ENCODE data around the gene MAPKBP1.
"Not testable (repeated sequence)": the region's sequence is repeated elsewhere in the genome, so short reads cannot be mapped to it uniquely, and the experiment has no call there.

MAPKBP1 gene

DNA sequence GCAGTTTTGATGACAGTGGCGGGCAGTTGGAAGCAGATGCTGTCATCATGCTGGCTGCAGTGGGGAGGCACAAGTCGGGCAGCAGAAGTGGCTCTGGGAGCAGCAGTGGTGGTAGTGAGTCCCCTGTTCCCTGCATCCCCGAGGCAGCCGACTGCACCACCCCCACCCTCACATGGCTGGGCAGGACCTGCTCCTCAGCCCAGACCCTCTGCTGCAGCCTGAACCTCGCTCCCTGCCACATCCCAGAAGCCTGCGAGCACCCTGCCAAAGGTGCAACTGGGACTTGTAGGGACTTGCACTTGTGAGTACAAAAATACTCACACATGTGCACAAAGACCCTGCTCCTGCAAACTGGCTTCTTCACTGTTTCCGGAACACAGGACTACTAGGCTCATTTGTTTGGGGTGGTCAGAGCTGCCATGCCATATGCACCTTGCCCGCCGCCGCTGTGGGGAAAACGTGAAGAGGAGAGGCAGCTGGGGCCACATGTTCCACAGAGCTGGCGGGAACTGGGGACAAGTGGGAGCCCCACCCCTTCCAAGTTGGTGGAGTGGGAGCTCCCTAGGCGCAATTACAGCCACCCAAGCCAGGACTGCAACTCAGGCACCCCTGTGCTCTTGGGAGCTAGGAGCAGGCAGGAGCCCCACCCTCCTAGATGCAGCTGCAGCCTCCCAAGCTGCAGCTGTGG, 55.8 kb downstream of the MAPKBP1 start:
- no peak for DNase-seq

DNA sequence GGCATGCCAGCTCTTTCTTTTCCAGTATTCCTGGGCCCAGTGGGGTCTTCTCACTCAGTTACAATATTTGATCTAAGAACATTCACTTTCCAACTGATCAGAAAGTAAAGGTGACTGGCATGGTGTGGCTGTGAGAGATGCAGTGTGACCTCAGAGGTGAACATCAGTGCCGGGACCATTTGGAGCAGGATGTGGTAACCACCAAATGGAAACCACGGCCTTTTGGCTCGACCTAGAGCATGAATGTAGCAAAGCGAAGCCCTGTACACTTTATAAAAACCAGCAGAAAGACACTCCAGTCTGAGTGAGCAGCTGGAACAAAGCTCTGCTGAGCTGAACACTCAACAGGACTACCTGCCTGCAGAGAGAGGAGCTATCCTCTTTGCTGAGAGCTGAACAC, 57.0 kb downstream of the MAPKBP1 start:
- DNase-seq: not testable (repeated sequence)

DNA sequence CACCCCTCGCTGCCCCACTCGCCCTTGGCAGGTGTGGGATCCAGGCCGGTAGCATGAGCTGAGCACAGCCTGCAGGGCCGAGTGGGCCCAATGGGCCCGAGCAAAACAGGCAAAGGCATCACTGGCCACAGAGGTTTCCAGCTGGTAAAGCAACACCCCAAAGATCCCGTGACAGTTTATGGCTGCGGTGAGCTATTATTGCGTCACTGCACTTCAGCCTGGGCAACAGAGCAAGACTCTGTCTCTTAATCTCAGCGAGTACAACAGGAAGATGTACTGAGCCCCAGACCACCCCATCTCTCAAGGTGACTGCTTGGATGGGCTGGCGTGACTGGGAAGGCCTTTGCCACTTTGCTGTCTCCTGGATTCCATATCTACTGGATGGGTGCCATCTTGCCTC, 57.9 kb downstream of the MAPKBP1 start:
- DNase-seq: no peak

DNA sequence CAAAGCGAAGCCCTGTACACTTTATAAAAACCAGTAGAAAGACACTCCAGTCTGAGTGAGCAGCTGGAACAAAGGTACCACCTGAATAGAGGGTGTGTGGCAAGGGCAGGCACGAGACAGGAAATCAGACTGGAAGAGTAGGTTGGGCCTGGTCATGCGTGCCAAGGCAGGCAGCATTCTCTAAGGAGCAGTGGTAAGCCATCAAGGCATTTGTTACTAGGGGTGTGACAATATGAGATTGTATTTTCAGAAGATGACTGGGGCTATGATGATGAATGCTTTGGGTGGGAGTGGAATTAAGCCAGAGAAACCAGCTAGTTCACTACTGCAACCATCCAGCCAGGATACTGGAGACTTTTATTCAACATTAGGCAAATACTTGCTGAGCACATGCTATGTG, 58.6 kb downstream of the MAPKBP1 start:
- DNase-seq: no peak

DNA sequence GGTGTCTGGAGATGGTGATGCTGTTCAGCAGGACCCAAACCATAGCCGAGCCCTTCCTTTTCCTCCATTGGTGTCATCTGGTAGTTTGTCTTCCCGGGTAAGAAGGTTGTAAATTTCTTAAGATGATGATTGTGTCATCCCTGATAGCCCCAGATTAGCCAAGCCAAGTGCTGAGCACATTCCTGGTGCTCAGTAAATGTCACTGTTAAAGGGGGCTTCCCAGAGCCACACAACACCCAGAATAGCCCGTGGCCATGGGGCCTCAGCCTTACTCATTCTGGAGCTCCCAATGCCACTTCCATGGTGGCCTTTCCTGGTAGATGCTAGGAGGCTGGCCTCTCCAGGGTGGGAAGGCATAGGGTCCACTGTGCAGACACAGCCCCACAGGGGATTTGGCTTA, 59.8 kb downstream of the MAPKBP1 start:
- no peak for DNase-seq

DNA sequence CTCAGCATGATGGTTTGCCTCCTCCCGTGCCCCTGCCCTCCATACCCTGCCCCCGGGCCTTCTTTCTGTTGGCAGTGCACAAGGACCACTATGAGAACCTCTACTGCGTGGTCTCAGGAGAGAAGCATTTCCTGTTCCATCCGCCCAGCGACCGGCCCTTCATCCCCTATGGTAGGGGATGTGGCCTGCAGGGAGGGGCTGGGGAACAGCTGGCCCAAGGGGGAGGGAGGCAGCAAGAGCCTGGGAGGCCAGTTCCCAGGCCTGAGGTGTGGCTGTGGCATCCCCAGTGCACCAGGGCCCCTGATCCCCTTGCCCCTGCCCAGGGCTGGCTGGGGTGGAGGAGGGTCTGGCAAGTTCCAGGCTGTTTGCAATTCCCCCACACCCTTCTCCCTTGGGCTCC, 61.8 kb downstream of the MAPKBP1 start:
- DNase-seq: no peak

DNA sequence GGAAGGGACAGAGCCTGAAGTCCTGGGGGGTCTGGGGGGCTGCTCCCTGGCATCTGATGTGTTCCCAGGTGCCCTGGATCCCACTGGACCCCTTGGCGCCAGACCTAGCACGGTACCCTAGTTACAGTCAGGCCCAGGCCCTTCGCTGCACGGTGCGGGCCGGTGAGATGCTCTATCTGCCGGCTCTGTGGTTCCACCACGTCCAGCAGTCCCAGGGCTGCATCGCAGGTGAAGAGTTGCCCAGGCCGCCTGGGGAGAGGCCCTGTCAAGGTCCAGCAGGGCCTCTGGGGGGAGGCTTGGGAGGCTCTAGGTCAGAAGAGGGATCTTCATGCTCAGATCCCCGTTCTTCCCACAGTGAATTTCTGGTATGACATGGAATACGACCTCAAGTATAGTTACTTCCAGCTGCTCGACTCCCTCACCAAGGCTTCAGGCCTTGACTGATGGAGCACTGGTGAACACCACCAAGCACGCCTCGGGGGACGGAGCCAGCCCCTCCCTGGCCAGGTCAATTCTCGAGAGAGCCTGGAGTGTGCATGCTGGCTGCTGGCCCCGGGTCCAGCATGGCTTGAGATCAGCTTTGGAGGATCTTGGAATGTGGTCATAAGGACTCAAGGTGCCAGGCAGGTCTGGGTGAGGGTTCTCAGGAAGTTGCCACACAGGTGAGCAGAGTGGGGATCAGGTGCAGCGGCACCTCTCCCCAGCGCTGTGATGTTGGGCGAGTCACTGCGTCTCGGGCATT, 62.6 kb downstream of the MAPKBP1 start:
- DNase-seq: no peak

DNA sequence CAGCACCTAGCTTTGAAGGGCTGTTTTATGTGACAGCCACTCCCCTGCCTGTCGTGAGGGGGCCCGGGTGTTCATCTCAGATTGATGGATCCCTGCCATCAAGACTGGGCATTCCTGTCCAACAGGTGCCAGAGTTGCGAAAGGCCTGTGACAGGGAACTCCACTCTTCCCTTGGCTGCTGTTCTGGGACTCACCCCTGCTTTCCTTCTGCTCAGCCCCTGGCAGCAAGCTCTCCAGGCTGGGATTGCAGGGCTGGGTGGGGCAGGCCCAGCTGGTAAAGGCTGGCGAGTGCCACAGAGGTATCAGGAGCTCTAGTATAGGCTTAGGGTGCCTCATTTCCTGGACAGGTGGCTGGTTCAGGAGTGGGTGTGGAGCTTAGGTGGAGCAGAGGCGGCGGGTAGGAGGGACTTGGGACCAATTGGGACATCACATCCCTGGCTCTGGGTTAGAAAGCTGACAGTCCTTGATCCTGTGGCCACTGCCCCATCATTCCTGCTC, 64.2 kb downstream of the MAPKBP1 start, which contains the start of gene PLA2G4B:
TSS of gene PLA2G4B (plus strand) at position 448 of the 498 bp plus-strand sequence. CDS start 67 bp downstream, outside the sequence.
- DNase-seq: no peak

DNA sequence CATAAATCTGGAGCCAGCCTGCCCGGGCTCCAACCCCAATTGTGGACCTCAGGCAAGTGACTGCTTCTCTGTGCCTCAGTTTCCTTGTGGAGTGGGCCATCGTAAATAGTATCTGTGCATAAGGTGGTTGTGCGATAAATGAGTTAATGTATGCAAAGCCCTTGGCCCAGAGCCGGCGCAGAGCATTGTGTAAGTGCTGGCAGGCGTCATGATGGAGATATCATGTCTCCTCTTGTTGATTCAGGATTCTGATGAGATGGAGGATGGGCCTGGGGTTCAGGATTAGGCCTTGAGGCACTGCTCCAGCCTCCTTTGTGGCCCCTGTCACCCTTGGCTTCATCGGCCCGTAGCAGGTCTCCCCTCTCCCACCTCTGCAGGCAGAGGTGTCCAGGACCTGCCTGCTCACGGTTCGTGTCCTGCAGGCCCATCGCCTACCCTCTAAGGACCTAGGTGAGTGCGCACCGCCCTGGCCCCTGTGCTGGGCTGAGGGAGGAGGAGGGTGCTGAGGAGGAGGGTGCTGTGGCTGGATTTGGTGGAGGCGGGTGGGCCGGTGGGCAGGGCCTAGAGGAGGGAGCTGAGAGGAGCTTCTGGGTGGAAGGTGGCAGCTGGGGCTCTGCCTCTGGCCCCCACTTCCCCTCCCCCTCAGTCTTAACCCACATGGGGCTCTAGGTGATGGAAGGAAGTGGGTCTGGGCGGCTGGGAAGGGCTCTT, 65.7 kb downstream of the MAPKBP1 start:
- no peak for DNase-seq

DNA sequence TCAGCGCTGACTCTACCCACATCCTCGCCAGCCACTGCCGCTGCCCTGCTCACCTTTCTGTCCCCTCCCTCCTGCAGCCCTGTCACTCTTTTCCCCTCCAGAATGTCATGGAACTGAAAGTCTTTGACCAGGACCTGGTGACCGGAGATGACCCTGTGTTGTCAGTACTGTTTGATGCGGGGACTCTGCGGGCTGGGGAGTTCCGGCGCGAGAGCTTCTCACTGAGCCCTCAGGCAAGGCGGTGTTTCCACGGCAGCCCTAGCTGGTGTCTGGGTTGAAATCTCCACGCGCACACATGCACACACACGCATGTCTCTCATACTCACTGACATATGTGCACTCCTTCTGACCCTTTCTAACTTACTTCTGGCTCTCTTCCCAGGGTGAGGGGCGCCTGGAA, 66.4 kb downstream of the MAPKBP1 start:
- DNase-seq: no peak

DNA sequence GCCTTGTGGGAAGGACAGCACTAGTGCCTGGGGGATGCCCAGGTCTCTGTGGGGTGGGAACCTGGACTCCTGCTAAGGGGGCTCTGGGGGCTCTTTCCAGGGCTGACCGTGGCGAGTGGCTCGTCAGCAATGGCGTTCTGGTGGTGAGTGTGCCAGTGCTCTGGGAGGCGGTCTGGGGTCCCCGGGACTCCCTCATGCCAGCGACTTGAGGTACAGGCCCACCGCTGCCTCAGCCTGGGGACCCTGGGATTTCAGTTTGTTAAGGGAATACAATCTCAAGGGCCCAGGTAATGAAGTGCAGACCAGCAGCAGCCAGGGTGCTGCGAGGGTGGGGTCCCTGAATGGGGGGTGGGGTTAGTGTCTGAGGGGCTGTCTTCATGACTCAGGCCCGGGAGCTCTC, 66.8 kb downstream of the MAPKBP1 start:
- DNase-seq: no peak

DNA sequence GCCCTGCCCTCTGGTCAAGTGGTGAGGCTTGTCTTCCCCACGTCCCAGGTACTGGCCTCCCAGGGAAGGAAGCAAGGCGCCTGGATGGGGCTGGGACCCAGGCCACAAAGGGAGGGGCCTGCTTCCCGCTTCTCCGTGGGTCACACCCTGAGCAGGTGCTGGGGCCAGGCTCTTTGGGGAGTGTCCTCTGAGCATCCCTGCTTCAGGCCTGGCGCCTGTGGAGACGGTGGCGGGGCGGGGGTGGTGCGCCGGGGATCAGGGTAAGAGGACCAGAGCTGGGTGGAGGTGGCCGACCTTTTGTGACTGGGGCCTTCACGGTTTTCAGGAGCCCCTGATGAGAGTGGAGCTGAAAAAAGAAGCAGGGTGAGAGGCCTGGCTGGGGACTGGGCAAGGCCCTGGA, 67.9 kb downstream of the MAPKBP1 start:
- DNase-seq: no peak

DNA sequence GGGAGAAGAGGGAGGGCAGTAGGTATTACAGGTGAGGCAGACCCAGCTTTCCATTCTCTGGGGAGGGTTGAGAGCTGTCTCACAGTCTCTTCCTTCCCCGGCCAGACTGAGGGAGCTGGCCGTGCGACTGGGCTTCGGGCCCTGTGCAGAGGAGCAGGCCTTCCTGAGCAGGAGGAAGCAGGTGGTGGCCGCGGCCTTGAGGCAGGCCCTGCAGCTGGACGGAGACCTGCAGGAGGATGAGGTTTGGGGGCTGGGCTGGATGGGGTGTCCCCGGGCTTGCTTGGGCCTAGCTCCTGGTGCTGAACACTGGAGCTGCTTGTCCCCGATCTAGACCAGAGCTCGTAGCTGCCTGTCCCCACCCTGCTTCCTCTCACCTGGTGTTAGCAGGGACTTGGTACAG, 69.3 kb downstream of the MAPKBP1 start:
- DNase-seq: no peak

DNA sequence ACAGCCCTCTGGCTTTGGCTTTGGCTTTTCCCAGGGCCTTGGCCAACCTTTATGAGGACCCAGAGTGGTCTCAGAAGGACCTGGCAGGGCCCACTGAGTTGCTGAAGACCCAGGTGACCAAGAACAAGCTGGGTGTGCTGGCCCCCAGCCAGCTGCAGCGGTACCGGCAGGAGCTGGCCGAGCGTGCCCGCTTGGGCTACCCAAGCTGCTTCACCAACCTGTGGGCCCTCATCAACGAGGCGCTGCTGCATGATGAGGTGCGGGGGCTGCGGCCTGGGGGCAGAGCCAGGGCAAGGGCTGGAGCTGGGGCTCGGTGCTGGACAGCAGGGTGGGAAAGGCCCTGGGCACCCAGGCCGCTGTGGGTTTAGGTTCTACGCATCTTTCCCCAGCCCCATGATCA, 70.5 kb downstream of the MAPKBP1 start:
- DNase-seq: no peak

DNA sequence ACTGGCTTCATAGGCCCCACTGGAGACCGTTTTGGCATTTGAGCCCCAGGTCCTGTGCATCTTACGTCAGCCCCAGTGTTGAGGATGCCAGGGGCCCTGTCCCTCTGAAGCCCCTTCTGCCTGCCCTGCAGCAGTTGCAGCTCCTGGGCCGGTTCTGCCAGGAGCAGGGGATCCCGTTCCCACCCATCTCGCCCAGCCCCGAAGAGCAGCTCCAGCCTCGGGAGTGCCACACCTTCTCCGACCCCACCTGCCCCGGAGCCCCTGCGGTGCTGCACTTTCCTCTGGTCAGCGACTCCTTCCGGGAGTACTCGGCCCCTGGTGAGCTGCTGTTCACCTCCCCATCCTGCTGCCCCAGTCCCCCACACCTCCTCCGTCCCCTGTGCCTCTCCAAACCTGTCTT, 72.9 kb downstream of the MAPKBP1 start:
- no peak for DNase-seq

DNA sequence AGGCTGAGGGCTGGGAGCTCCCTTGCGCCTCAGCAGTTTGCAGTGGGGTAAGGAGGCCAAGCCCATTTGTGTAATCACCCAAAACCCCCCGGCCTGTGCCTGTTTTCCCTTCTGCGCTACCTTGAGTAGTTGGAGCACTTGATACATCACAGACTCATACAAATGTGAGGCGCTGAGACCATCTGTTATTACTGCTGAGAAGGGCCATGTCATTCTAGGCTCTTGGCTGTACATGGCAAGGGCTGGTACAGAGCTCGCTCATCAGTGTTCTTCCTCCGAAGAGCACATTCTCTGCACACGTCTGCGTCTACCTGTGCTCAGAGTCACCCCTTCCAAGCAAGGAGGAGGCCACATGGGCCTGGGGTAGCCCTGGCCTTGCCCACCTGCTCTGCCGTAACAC, 73.7 kb downstream of the MAPKBP1 start:
- DNase-seq: no peak

DNA sequence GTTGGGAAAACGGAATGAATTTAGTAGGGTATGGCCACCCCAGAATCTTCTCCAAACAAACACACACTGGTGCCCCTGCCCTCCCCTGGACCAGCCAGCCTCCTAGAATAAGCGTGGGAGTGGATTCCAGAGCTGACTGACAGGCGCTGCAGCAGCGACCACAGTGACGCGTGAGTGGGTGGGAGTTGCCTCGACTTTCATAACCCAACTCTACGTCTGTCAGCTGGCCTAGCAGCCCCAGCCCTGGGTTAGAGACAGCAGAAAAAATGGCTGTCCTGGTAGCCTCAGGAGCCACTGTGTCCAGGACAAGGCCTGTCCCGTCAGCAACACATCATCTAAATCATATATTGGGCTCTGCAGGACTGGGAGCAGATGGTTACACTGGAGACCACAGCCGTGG, 74.3 kb downstream of the MAPKBP1 start:
- no peak for DNase-seq

DNA sequence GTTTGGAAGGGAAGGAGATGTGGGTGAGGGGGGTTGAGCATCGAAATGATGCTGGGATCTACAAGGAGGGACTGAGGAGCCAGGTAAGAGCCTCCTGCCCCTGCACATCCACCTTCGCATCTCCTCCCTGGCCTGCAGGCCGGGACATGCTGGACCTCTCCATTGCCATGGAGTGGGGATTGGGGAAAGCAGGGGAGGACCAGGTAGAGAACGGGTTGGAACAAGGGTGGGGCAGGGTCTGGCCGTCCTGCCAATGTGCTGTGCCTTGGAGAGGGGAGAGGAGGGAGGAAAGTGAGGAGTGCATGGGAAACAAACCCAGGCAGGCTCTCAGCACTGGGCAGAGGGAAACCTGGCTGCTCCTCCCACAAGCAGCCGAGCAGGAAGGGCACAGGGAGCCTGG, 74.9 kb downstream of the MAPKBP1 start:
- DNase-seq: no peak

DNA sequence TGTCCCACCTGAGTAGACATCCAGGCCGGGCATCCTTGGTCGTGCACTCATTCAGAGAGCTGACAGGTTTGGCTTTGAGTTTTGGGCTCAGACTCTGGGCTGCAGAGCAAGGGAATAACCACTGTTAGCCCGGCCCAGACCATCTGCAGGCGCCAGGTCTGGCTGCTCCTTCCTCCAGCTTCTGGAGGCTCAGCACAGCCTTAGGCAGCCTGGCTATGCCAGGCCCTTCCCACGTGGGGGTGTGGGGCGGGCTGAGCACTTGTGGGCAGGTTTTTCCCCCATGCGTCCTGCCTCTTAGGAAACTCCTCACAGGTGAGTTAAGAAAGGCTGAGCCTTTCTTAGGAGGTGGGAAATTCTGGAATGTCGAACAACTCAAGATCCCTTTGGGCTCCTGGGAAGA, 75.6 kb downstream of the MAPKBP1 start:
- DNase-seq: no peak

DNA sequence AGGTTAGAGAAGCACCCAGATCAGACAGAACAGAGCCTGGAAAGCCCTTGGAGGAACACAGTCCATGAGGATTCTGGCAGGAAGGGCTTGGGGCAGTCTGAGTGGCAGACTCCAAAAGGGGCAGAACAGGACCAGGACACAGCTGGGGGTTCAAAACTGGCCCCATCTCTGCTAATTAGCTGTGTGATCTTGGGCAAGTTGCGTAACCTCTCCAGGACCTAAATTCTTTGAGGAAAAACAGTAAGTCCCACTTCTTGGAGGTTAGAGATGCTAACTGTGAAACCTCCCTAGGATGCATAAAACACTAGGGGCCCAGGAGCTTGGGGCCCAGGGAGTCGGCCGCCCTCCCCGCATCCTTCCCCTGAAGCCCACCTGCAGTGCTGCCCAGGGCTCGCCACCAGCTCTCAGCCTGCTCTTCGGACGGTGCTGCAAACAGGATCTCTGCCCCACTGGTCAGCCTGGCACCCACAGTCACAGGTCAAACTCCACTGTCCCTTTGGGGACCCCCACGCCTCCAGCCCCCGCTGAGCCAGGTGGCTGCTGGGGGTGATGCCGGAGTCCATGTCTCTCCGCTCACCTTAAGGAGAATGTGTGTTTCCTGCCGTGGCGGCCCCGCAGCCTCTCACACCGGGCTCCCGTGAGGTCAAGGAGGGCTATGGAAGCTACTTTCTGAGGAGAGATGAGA, 76.3 kb downstream of the MAPKBP1 start:
- no peak for DNase-seq

DNA sequence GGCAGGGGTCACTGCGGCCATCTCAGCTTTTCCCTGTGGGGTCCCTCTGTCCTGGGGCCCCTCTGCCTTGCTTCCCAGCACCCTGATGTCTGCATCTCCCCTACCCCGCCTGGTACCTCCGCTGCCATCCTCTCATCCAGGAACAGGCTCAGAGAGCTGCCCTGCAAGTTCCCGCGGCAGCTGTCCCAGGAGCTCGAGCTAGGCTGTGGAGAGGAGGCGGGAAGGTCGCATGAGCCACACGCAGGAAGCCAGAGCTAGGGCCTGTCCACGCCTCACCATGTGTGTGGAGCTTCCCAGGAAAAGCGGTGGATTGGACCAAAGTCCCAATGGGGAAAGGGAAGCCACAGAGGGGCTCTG, 76.9 kb downstream of the MAPKBP1 start:
- DNase-seq: no peak

DNA sequence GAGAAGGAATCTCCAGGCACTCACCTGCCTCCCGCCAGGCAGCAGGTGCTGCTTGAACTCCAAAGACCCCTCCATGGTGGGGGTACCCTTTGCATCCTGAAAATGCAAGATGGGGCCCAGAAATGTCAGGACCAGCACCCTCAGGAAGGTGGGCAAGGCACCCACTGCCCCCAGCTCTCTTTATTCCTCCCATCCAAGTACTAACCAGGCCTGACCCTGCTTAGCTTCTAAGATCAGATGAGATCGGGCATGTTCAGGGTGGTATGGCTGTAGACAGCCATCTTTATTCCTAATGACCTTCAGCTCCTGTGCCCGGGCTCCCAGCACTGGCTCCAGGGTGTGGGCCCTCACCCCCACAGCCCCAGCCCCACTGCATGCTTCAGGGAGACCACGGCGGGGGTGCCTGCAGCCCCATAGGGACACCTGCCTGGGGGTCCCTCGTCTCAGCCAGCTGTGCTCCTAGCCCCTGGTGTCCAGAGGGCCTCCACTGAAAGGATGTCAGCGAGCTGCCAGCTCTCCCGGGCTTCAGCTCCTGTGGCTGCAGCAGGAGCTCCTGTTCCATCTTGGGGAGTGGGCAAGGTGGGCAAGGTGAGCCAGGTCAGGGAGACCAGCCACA, 77.6 kb downstream of the MAPKBP1 start:
- no peak for DNase-seq
